D721Med (cell line): Measurements from ENCODE around the gene SCUBE1.

Experiments used
- DNase-seq: peaks from one replicate; pipeline ENCODE4 v3.0.0; 2011; ENCODE audit warnings: low spot score; ENCODE audit not compliant: insufficient read length
- FAIRE-seq: peaks from 2 replicates; lab custom pipeline; 2011; peaks lifted over from hg19 to GRCh38; lab: Jason Lieb, UNC
- CTCF ChIP-seq: IDR thresholded peaks from 2 replicates; pipeline ENCODE4 v1.5.1; 2012; ENCODE audit warnings: mild to moderate bottlenecking, control low read depth; ENCODE audit not compliant: insufficient read depth; ENCODE audit errors: missing control alignments

Gene SCUBE1

GRCh38 chr22:43151251-43152002, 191.7 kb downstream of the SCUBE1 start, which contains the start of gene TSPO:
TSPO (plus strand) TSS chr22:43151559; CDS start chr22:43159239, 7,680 bp downstream.
- DNase-seq (peak; percentile 55), FAIRE-seq (no peak)
- TF ChIP-seq CTCF: no peak

GRCh38 chr22:43150731-43151206, 192.4 kb downstream of the SCUBE1 start:
- TF ChIP-seq CTCF: no peak
- no peak for DNase-seq
- no peak for FAIRE-seq

- FAIRE-seq: no peak
- no peak for TF ChIP-seq CTCF
- no peak for DNase-seq
Observed at GRCh38 chr22:43148581-43148980, 194.6 kb downstream of the SCUBE1 start.

GRCh38 chr22:43147821-43148220, 195.4 kb downstream of the SCUBE1 start:
- no peak for TF ChIP-seq CTCF
- DNase-seq (no peak), FAIRE-seq (no peak)
